SK-N-MC (cell line): ENCODE data around the gene NTN3.

Source experiments
- EZH2 ChIP-seq: fragments of 200-600 bp; sonication (generic); IDR thresholded peaks from one replicate; pipeline ENCODE4 v1.6.1; 2017; ENCODE audit warnings: antibody characterized with exemption
- POLR2AphosphoS5 ChIP-seq: IDR thresholded peaks from 2 replicates; pipeline ENCODE4 v1.6.1; 2012; ENCODE audit warnings: mild to moderate bottlenecking, low read depth, low read length, borderline replicate concordance

- TF ChIP-seq EZH2 (no peak), POLR2AphosphoS5 (no peak)
Observed at GRCh38 chr16:2460916-2461315, 10.2 kb upstream of the NTN3 start.
